Astrocyte (in vitro differentiated cells and primary cell): ENCODE measurements around the gene COPE.

Experiments used
- EZH2 ChIP-seq: IDR thresholded peaks from 2 replicates; pipeline ENCODE4 v1.6.1; 2012; ENCODE audit warnings: mild to moderate bottlenecking, low read length, inconsistent platforms; ENCODE audit not compliant: insufficient read depth
- TF ChIP-seq, protein P1 (sequence below): IDR thresholded peaks from 2 replicates; pipeline ENCODE4 v1.5.1; 2011; ENCODE audit warnings: low read depth, mild to moderate bottlenecking, inconsistent platforms, low read length, moderate library complexity; ENCODE audit not compliant: insufficient read depth

DNA sequence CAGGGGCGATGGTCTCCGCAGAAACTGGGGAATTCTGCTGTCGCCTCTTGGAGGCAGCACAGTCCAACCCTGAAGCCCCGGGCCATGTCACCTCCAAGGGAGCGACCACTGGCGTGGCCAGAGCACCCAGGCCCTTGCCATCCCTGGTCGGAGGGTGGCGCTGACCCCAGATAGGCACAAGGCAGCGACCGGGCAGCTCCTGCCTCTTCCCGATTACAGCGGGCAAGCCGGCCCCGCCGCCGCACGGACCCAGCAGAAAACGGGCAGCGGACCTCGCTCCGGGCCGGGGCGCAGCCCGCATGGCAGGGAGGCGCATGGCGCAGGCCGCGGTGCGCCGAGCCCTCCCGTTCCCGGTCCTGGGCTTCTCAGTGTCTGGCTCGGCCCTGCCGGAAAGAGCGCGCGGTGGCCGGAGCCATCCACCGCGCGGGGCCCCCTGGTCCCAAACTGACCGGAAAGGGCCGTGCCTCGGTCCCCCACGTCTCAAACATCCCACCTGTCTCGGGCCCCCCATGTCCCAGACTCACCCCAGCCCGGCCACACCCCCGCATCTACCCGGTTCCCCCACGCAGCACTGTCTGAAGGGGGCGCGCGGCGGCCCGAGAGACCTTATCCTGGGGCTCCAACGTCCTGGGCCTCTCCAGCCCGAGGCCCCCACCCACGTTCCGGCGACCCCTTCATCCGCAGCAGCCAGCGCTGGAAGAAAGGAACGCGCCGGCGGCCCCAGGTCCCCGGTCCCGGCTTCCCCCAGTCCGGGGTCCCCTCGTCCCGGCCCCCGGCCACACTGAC, 24.0 kb downstream of the COPE start:
- peak; percentile 54 for TF ChIP-seq EZH2
- TF ChIP-seq, protein P1, sequence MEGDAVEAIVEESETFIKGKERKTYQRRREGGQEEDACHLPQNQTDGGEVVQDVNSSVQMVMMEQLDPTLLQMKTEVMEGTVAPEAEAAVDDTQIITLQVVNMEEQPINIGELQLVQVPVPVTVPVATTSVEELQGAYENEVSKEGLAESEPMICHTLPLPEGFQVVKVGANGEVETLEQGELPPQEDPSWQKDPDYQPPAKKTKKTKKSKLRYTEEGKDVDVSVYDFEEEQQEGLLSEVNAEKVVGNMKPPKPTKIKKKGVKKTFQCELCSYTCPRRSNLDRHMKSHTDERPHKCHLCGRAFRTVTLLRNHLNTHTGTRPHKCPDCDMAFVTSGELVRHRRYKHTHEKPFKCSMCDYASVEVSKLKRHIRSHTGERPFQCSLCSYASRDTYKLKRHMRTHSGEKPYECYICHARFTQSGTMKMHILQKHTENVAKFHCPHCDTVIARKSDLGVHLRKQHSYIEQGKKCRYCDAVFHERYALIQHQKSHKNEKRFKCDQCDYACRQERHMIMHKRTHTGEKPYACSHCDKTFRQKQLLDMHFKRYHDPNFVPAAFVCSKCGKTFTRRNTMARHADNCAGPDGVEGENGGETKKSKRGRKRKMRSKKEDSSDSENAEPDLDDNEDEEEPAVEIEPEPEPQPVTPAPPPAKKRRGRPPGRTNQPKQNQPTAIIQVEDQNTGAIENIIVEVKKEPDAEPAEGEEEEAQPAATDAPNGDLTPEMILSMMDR = no peak
